Erythroblast (primary cell): ENCODE measurements around the gene DYNLT5.

Source experiments
- GATA1 ChIP-seq: IDR thresholded peaks from 2 replicates; pipeline ENCODE4 v1.6.1; 2011; ENCODE audit warnings: low read depth, mild to moderate bottlenecking, control low read depth, low read length, moderate library complexity
- POLR2A ChIP-seq: IDR thresholded peaks from 2 replicates; pipeline ENCODE4 v1.6.1; 2011; ENCODE audit warnings: mild to moderate bottlenecking, low read length

GRCh38 chr1:66773227-66773626 is 21.0 kb downstream of the DYNLT5 start:
- TF ChIP-seq POLR2A (no peak), GATA1 (no peak)
